HCT116 (cell line): ENCODE data around the gene CACNA2D3. TPM values are rescaled to one million over a fixed set of nuclear protein-coding genes. Genes with fewer than 3 reads are reported as not detected.

Experiments used
- ATAC-seq: fragments of 200-7000 bp; cut with Tn5 transposase; 2 replicates; pipeline ENCODE4 v1.9.1; 2020; ENCODE audit warnings: mild to moderate bottlenecking, moderate library complexity
- Bru-seq: library from RNA; stranded (reverse); fragments of 400-500 nt; gene quantifications from one replicate; lab custom pipeline; 2021; lab: Mats Ljungman, UMichigan
- BruChase-seq, 2 experiments: library from RNA; stranded (reverse); fragments of 400-500 nt; gene quantifications; one replicate each; lab custom pipeline; 2021; lab: Mats Ljungman, UMichigan
- BruUV-seq: library from RNA; stranded (reverse); fragments of 400-500 nt; replicated peaks from 2 replicates; lab custom pipeline; 2021; lab: Mats Ljungman, UMichigan
- CTCF ChIA-PET: fragments of 300-600 bp; sonication (Branson Sonifier 250); formaldehyde crosslinking; loops from one replicate; lab custom pipeline; 2021; ENCODE audit warnings: antibody characterized with exemption; lab: Charles Lee
- POLR2A ChIA-PET: fragments of 300-600, 350-600 bp; sonication (Branson Sonifier 250); formaldehyde crosslinking; loops from one replicate; lab custom pipeline; 2021; ENCODE audit warnings: antibody characterized with exemption; lab: Charles Lee
- RAD21 ChIA-PET, 2 experiments: fragments of 300-600 bp; sonication (Branson Sonifier 250); formaldehyde crosslinking; loops; one replicate each; lab custom pipeline; 2023; ENCODE audit warnings: low total read pairs in 2 of 2; ENCODE audit not compliant: uncharacterized antibody in 2 of 2, unreplicated experiment in 2 of 2, low non-redundant PET in 1 of 2; lab: Charles Lee
- DNase-seq: peaks from one replicate; pipeline ENCODE4 v3.0.0-alpha.2; 2010; ENCODE audit warnings: low read depth, low spot score
- H2AFZ ChIP-seq: fragments of 200-600 bp; shearing (Covaris generic), sonication (generic); 2 replicates; pipeline ENCODE4 v1.6.1; 2017; ENCODE audit warnings: low read depth, mixed run types, mixed read lengths, antibody characterized with exemption, low read length; ENCODE audit not compliant: poor library complexity, severe bottlenecking
- H3K27ac ChIP-seq: 2 replicates; pipeline ENCODE4 v1.5.1; 2012; ENCODE audit warnings: low read depth, low read length
- H3K27me3 ChIP-seq: fragments of 200-600 bp; sonication (generic); 2 replicates; pipeline ENCODE4 v1.6.1; 2016; ENCODE audit warnings: mixed run types, low read length, mixed read lengths; ENCODE audit not compliant: insufficient read depth
- H3K36me3 ChIP-seq, 2 experiments: fragments of 200-500 bp in 1 of 2; fragments of 200-600 bp in 1 of 2; sonication (Bioruptor generic) in 1 of 2; sonication (generic) in 1 of 2; 2 replicates each; pipeline versions ENCODE4 v1.5.1 to v1.6.1; 2014 to 2016; ENCODE audit warnings: low read length in 2 of 2, inconsistent platforms in 1 of 2, mixed read lengths in 1 of 2, mixed run types in 1 of 2; ENCODE audit not compliant: insufficient read depth in 2 of 2, control insufficient read depth in 1 of 2
- H3K4me1 ChIP-seq, 2 experiments: fragments of 200-600 bp in 1 of 2; sonication (generic) in 1 of 2; 2 replicates each; pipeline versions ENCODE4 v1.5.1 to v1.6.1; 2012 to 2017; ENCODE audit warnings: low read length in 2 of 2, inconsistent platforms in 1 of 2, mild to moderate bottlenecking in 1 of 2, mixed read lengths in 1 of 2, mixed run types in 1 of 2, moderate library complexity in 1 of 2; ENCODE audit not compliant: insufficient read depth in 2 of 2, control insufficient read depth in 1 of 2
- H3K4me2 ChIP-seq: fragments of 200-600 bp; sonication (generic); 2 replicates; pipeline ENCODE4 v1.6.1; 2017; ENCODE audit warnings: mixed run types, low read length, mixed read lengths
- H3K4me3 ChIP-seq, 2 experiments: fragments of 200-600 bp in 1 of 2; sonication (generic) in 1 of 2; replicated peaks in 1 of 2; 2 replicates each; pipeline ENCODE4 v1.5.1; 2011 to 2016; ENCODE audit warnings: low read length in 2 of 2, control low read depth in 1 of 2, low read depth in 1 of 2, mild to moderate bottlenecking in 1 of 2, mixed read lengths in 1 of 2, mixed run types in 1 of 2
- H3K79me2 ChIP-seq: fragments of 200-600 bp; sonication (generic); 2 replicates; pipeline ENCODE4 v1.6.1; 2017; ENCODE audit warnings: mild to moderate bottlenecking, mixed run types, low read length, moderate library complexity, mixed read lengths; ENCODE audit not compliant: insufficient read depth
- H3K9ac ChIP-seq: fragments of 200-600 bp; sonication (generic); 2 replicates; pipeline ENCODE4 v1.6.1; 2016; ENCODE audit warnings: low read length, mixed read lengths
- H3K9me2 ChIP-seq: fragments of 200-600 bp; sonication (generic), shearing (Covaris generic); 2 replicates; pipeline ENCODE4 v1.6.1; 2017; ENCODE audit warnings: mixed run types, mild to moderate bottlenecking, moderate library complexity; ENCODE audit not compliant: insufficient read depth
- H3K9me3 ChIP-seq, 2 experiments: fragments of 200-500 bp in 1 of 2; fragments of 200-600 bp in 1 of 2; sonication (Bioruptor generic) in 1 of 2; sonication (generic) in 1 of 2; 2 replicates each; pipeline ENCODE4 v1.6.1; 2014 to 2017; ENCODE audit warnings: low read length in 2 of 2, mixed read lengths in 2 of 2, inconsistent platforms in 1 of 2, low read depth in 1 of 2, mild to moderate bottlenecking in 1 of 2, mixed run types in 1 of 2, moderate library complexity in 1 of 2; ENCODE audit not compliant: control insufficient read depth in 1 of 2, insufficient read depth in 1 of 2
- H4K20me1 ChIP-seq: fragments of 200-600 bp; sonication (generic), shearing (Covaris generic); 2 replicates; pipeline ENCODE4 v1.6.1; 2017; ENCODE audit warnings: mixed run types, mild to moderate bottlenecking, moderate library complexity; ENCODE audit not compliant: insufficient read depth
- CBX3 ChIP-seq: IDR thresholded peaks from 2 replicates; pipeline ENCODE4 v1.6.1; 2012; ENCODE audit warnings: low read depth
- EZH2 ChIP-seq: fragments of 200-600 bp; sonication (generic); IDR thresholded peaks from 2 replicates; pipeline ENCODE4 v1.6.1; 2017; ENCODE audit warnings: antibody characterized with exemption, mixed run types
- EZH2phosphoT487 ChIP-seq: fragments of 200-600 bp; IDR thresholded peaks from 2 replicates; pipeline ENCODE4 v1.6.1; 2018; ENCODE audit warnings: antibody characterized with exemption, borderline replicate concordance
- FOSL1 ChIP-seq: IDR thresholded peaks from 2 replicates; pipeline ENCODE4 v1.6.1; 2012; ENCODE audit warnings: low read depth
- JUND ChIP-seq: IDR thresholded peaks from 2 replicates; pipeline ENCODE4 v1.6.1; 2012
- MAX ChIP-seq: IDR thresholded peaks from 2 replicates; pipeline ENCODE4 v1.6.1; 2012
- POLR2A ChIP-seq: IDR thresholded peaks from 2 replicates; pipeline ENCODE4 v1.7.0; 2011; ENCODE audit warnings: borderline replicate concordance; ENCODE audit not compliant: insufficient read depth, insufficient read length; ENCODE audit errors: extremely low read depth
- POLR2AphosphoS5 ChIP-seq: IDR thresholded peaks from 2 replicates; pipeline ENCODE4 v1.6.1; 2011; ENCODE audit warnings: mild to moderate bottlenecking, low read depth, low read length, moderate library complexity
- RAD21 ChIP-seq: IDR thresholded peaks from 2 replicates; pipeline ENCODE4 v1.6.1; 2012; ENCODE audit warnings: low read depth, mild to moderate bottlenecking
- SRF ChIP-seq: IDR thresholded peaks from 2 replicates; pipeline ENCODE4 v1.6.1; 2012; ENCODE audit warnings: low read depth
- TCF7L2 ChIP-seq: IDR thresholded peaks from 2 replicates; pipeline ENCODE4 v1.7.0; 2011; ENCODE audit warnings: borderline replicate concordance, inconsistent platforms; ENCODE audit not compliant: insufficient read depth, insufficient read length; ENCODE audit errors: extremely low read depth
- ZFX ChIP-seq: fragments of 450-650 bp; IDR thresholded peaks from 2 replicates; pipeline ENCODE4 v1.6.1; 2017
- ZNF274 ChIP-seq: fragments of 200-500 bp; sonication (Bioruptor generic); IDR thresholded peaks from 2 replicates; pipeline ENCODE4 v1.6.1; 2014; ENCODE audit warnings: mild to moderate bottlenecking, low read depth, low read length, inconsistent platforms
- intact Hi-C: fragments of 100-400 bp; cut with micrococcal nuclease; formaldehyde crosslinking; loops from 2 replicates; pipeline ENCODE4 v1.10.0; 2022
- long read RNA-seq: library from polyadenylated mRNA; unstranded; transcript quantifications from one replicate; pipeline ENCODE4 v2.0.0, GENCODE V29; 2021; ENCODE audit not compliant: unreplicated experiment
- polyA plus RNA-seq: library from polyadenylated mRNA; unstranded; fragments of >200 nt; gene quantifications from 2 replicates; pipeline ENCODE4 v1.2.1, GENCODE V29; 2012; ENCODE audit warnings: missing spikeins
- total RNA-seq: library from RNA; stranded (reverse); gene quantifications from one replicate; pipeline ENCODE4 v1.2.1, GENCODE V29; 2021; ENCODE audit not compliant: unreplicated experiment
- TF ChIP-seq, protein P1 (sequence below): IDR thresholded peaks from 2 replicates; pipeline ENCODE4 v1.6.1; 2012
- TF ChIP-seq, protein P2 (sequence below), 3 experiments: fragments of 200-600 bp in 1 of 3; sonication (generic) in 1 of 3; IDR thresholded peaks in 2 of 3; conservative IDR thresholded peaks in 1 of 3; 2 replicates each; pipeline ENCODE4 v1.5.1; 2012 to 2017; ENCODE audit warnings: low read depth in 2 of 3, low read length in 2 of 3, antibody characterized with exemption in 1 of 3, borderline replicate concordance in 1 of 3, control low read depth in 1 of 3, mild to moderate bottlenecking in 1 of 3, mixed read lengths in 1 of 3, mixed run types in 1 of 3, moderate library complexity in 1 of 3; ENCODE audit not compliant: insufficient read depth in 1 of 3
- TF ChIP-seq, protein P3 (sequence below): IDR thresholded peaks from 2 replicates; pipeline ENCODE4 v1.6.1; 2011; ENCODE audit warnings: mild to moderate bottlenecking, low read length, moderate library complexity; ENCODE audit not compliant: insufficient replicate concordance; ENCODE audit errors: extremely low read depth
- TF ChIP-seq, protein P4 (sequence below): IDR thresholded peaks from 2 replicates; pipeline ENCODE4 v1.6.1; 2012; ENCODE audit warnings: low read depth

CACNA2D3 gene
- 0.20 TPM for total RNA-seq
- not detected in 2 replicates for polyA plus RNA-seq
- Bru-seq, nascent RNA: percentile 20 among the genes with signal in this experiment
- BruChase-seq, experiment 1, labeled RNA remaining after a 6-hour chase: percentile 19 among the genes with signal in this experiment
- percentile 29 among the genes with signal in this experiment for BruChase-seq, experiment 2, labeled RNA remaining after a 2-hour chase
- long read RNA-seq: 0 reads

DNA sequence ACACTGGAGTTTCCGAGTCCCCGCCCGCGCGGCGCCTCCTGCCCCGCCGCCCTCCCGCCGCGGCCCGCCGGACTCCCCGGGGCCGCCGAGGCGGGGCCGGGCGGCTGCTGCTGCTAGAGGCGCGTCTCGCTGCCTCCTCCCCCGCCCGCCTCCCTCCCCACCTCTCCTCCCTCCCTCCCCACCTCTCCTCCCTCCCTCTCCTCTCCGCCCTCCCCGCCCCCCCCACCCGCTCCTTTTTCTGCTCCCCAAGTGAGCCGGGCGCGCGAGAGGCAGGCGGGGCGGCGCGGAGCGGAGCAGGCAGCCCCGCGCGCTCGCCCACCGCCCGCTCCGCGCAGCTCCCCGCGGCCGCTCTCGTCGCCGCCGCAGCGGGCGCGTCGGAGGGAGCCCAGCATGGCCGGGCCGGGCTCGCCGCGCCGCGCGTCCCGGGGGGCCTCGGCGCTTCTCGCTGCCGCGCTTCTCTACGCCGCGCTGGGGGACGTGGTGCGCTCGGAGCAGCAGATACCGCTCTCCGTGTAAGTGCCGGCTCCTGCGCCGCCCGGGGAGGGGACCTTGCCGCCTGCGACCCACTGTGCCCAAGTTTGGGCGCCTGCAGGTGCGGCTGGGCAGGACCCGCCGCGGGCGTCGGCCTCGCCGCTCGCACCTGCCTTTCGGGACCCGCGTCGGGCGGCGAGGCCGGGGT is at the start of gene CACNA2D3:
CACNA2D3 (plus strand) TSS at position 229 of the 679 bp plus-strand sequence.
- intact Hi-C loops: no loop called here
- H3K79me2 ChIP-seq: no peaks in the 10 kb centered on the region
- no peak within 1 kb of the TSS for H3K27ac ChIP-seq
- DNase-seq (no peak), ATAC-seq (peak; percentile 70)
- TF ChIP-seq, protein P1, sequence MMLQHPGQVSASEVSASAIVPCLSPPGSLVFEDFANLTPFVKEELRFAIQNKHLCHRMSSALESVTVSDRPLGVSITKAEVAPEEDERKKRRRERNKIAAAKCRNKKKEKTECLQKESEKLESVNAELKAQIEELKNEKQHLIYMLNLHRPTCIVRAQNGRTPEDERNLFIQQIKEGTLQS: no peak
- TF ChIP-seq, protein P2, sequence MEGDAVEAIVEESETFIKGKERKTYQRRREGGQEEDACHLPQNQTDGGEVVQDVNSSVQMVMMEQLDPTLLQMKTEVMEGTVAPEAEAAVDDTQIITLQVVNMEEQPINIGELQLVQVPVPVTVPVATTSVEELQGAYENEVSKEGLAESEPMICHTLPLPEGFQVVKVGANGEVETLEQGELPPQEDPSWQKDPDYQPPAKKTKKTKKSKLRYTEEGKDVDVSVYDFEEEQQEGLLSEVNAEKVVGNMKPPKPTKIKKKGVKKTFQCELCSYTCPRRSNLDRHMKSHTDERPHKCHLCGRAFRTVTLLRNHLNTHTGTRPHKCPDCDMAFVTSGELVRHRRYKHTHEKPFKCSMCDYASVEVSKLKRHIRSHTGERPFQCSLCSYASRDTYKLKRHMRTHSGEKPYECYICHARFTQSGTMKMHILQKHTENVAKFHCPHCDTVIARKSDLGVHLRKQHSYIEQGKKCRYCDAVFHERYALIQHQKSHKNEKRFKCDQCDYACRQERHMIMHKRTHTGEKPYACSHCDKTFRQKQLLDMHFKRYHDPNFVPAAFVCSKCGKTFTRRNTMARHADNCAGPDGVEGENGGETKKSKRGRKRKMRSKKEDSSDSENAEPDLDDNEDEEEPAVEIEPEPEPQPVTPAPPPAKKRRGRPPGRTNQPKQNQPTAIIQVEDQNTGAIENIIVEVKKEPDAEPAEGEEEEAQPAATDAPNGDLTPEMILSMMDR (IDR thresholded peaks at IDR 0.05 in 2 of 3, conservative IDR thresholded peaks at IDR 0.05 in 1 of 3; ENCODE audit: borderline replicate concordance in 1 of 3, insufficient read depth in 1 of 3, low read depth in 2 of 3, low read length in 2 of 3): no peak
- TF ChIP-seq POLR2AphosphoS5 (no peak), EZH2 (no peak), SRF (no peak), ZFX (no peak), JUND (no peak), FOSL1 (no peak), ZNF274 (no peak), EZH2phosphoT487 (no peak), POLR2A (no peak), MAX (no peak), CBX3 (no peak), TCF7L2 (no peak), RAD21 (no peak)
- TF ChIP-seq, protein P3, sequence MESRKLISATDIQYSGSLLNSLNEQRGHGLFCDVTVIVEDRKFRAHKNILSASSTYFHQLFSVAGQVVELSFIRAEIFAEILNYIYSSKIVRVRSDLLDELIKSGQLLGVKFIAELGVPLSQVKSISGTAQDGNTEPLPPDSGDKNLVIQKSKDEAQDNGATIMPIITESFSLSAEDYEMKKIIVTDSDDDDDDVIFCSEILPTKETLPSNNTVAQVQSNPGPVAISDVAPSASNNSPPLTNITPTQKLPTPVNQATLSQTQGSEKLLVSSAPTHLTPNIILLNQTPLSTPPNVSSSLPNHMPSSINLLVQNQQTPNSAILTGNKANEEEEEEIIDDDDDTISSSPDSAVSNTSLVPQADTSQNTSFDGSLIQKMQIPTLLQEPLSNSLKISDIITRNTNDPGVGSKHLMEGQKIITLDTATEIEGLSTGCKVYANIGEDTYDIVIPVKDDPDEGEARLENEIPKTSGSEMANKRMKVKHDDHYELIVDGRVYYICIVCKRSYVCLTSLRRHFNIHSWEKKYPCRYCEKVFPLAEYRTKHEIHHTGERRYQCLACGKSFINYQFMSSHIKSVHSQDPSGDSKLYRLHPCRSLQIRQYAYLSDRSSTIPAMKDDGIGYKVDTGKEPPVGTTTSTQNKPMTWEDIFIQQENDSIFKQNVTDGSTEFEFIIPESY: no peak
- TF ChIP-seq, protein P4, sequence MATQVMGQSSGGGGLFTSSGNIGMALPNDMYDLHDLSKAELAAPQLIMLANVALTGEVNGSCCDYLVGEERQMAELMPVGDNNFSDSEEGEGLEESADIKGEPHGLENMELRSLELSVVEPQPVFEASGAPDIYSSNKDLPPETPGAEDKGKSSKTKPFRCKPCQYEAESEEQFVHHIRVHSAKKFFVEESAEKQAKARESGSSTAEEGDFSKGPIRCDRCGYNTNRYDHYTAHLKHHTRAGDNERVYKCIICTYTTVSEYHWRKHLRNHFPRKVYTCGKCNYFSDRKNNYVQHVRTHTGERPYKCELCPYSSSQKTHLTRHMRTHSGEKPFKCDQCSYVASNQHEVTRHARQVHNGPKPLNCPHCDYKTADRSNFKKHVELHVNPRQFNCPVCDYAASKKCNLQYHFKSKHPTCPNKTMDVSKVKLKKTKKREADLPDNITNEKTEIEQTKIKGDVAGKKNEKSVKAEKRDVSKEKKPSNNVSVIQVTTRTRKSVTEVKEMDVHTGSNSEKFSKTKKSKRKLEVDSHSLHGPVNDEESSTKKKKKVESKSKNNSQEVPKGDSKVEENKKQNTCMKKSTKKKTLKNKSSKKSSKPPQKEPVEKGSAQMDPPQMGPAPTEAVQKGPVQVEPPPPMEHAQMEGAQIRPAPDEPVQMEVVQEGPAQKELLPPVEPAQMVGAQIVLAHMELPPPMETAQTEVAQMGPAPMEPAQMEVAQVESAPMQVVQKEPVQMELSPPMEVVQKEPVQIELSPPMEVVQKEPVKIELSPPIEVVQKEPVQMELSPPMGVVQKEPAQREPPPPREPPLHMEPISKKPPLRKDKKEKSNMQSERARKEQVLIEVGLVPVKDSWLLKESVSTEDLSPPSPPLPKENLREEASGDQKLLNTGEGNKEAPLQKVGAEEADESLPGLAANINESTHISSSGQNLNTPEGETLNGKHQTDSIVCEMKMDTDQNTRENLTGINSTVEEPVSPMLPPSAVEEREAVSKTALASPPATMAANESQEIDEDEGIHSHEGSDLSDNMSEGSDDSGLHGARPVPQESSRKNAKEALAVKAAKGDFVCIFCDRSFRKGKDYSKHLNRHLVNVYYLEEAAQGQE: no peak
- ChIA-PET RAD21 (no interaction called here), CTCF (no interaction called here), POLR2A (no interaction called here)
- H3K4me2 ChIP-seq: no peak within 1 kb of the TSS
- H4K20me1 ChIP-seq: no peaks in the 10 kb centered on the region
- BruUV-seq: no TSS peak
- no peaks in the 10 kb centered on the region for H3K36me3 ChIP-seq
- H3K4me1 ChIP-seq: no peaks in the 10 kb centered on the region
- peaks cover 26% of the 10 kb centered on the region for H3K27me3 ChIP-seq
- H3K9me3 ChIP-seq: no peaks in the 10 kb centered on the region
- H3K9ac ChIP-seq: no peak within 1 kb of the TSS
- no peaks in the 10 kb centered on the region for H3K9me2 ChIP-seq
- H3K4me3 ChIP-seq: no peak within 1 kb of the TSS
- no peak within 1 kb of the TSS for H2AFZ ChIP-seq
